GM12878 (cell line): ENCODE results near the gene SLC35E1. TPM values are rescaled to one million over a fixed set of nuclear protein-coding genes. Genes with fewer than 3 reads are reported as not detected.
A peak's percentile ranks its signal among the peaks of the same experiment; 100 is the strongest.

Experiments used
- ATAC-seq: fragments of 200-7000 bp; cut with Tn5 transposase; 3 replicates; pipeline ENCODE4 v1.9.1; 2020; ENCODE audit warnings: mild to moderate bottlenecking, moderate library complexity
- BruUV-seq: library from RNA; stranded (reverse); fragments of 400-500 nt; replicated peaks from 2 replicates; lab custom pipeline; 2021; lab: Mats Ljungman, UMichigan
- CTCF ChIA-PET: fragments of 300-600 bp; sonication (Branson Sonifier 250); formaldehyde crosslinking; extraction: SDS; loops from one replicate; lab custom pipeline; 2021; ENCODE audit warnings: inconsistent platforms; lab: Yijun Ruan, JAX
- POLR2A ChIA-PET: fragments of 350-600 bp; formaldehyde crosslinking; extraction: SDS; loops from one replicate; lab custom pipeline; 2021; ENCODE audit warnings: inconsistent platforms; lab: Charles Lee
- RAD21 ChIA-PET: fragments of 300-600 bp; sonication (Branson Sonifier 250); formaldehyde crosslinking; loops from one replicate; lab custom pipeline; 2023; ENCODE audit warnings: antibody characterized with exemption; ENCODE audit not compliant: unreplicated experiment; lab: Charles Lee
- SMC1A ChIA-PET: fragments of 300-600 bp; sonication (Branson Sonifier 250); formaldehyde crosslinking; loops from one replicate; lab custom pipeline; 2023; ENCODE audit not compliant: unreplicated experiment, uncharacterized antibody; lab: Charles Lee
- DNase-seq: peaks from one replicate; pipeline ENCODE4 v3.0.0-alpha.2; 2011; ENCODE audit warnings: low read depth, low spot score
- FAIRE-seq: peaks from 3 replicates; lab custom pipeline; 2011; peaks lifted over from hg19 to GRCh38; lab: Jason Lieb, UNC
- H2AFZ ChIP-seq: 2 replicates; pipeline ENCODE4 v1.6.0; 2011; ENCODE audit warnings: low read depth, low read length, control low read depth; ENCODE audit not compliant: control insufficient read depth
- H3K27ac ChIP-seq: 2 replicates; pipeline ENCODE4 v1.5.1; 2011; ENCODE audit warnings: control low read depth; ENCODE audit not compliant: control insufficient read depth, insufficient read depth
- H3K27me3 ChIP-seq, 2 experiments: replicated peaks in 1 of 2; 2 replicates each; pipeline versions ENCODE4 v1.6.0 to v1.6.1; 2011; ENCODE audit warnings: low read length in 1 of 2; ENCODE audit not compliant: control insufficient read depth in 2 of 2, insufficient read depth in 2 of 2
- H3K36me3 ChIP-seq, 2 experiments: 2 replicates each; pipeline ENCODE4 v1.5.1; 2011; ENCODE audit warnings: low read length in 1 of 2; ENCODE audit not compliant: control insufficient read depth in 2 of 2, insufficient read depth in 2 of 2
- H3K4me1 ChIP-seq: 2 replicates; pipeline ENCODE4 v1.6.1; 2011; ENCODE audit warnings: mild to moderate bottlenecking, low read length, moderate library complexity, mixed read lengths; ENCODE audit not compliant: control insufficient read depth, insufficient read depth
- H3K4me2 ChIP-seq: 2 replicates; pipeline ENCODE4 v1.6.0; 2011; ENCODE audit warnings: control low read depth; ENCODE audit not compliant: control insufficient read depth, insufficient read depth
- H3K4me3 ChIP-seq: fragments of 200-600 bp; sonication (generic); 2 replicates; pipeline ENCODE4 v1.5.1; 2016
- H3K79me2 ChIP-seq: 2 replicates; pipeline ENCODE4 v1.6.0; 2011; ENCODE audit warnings: low read length; ENCODE audit not compliant: control insufficient read depth, insufficient read depth
- H3K9ac ChIP-seq: 2 replicates; pipeline ENCODE4 v1.8.0; 2011; ENCODE audit warnings: low read length, control low read depth, mixed read lengths; ENCODE audit not compliant: control insufficient read depth, insufficient read depth
- H3K9me3 ChIP-seq: replicated peaks from 3 replicates; pipeline ENCODE4 v1.5.1; 2011; ENCODE audit warnings: mild to moderate bottlenecking, low read length; ENCODE audit not compliant: control insufficient read depth, insufficient read depth
- H4K20me1 ChIP-seq: 2 replicates; pipeline ENCODE4 v1.6.0; 2011; ENCODE audit not compliant: control insufficient read depth, insufficient read depth
- KLF5 ChIP-seq: fragments of 450-650 bp; IDR thresholded peaks from 2 replicates; pipeline ENCODE4 v1.6.1; 2014; ENCODE audit warnings: mild to moderate bottlenecking; ENCODE audit not compliant: partially characterized antibody
- MYB ChIP-seq: fragments of 150-350 bp; IDR thresholded peaks from 2 replicates; pipeline ENCODE4 v1.6.1; 2014; ENCODE audit warnings: mild to moderate bottlenecking, low read depth, low read length, borderline replicate concordance
- POLR2A ChIP-seq: IDR thresholded peaks from 2 replicates; pipeline ENCODE4 v1.6.1; 2011; ENCODE audit warnings: low read depth, mild to moderate bottlenecking, low read length
- SUZ12 ChIP-seq: fragments of 200-600 bp; sonication (generic); IDR thresholded peaks from one replicate; pipeline ENCODE4 v1.6.1; 2018; ENCODE audit warnings: antibody characterized with exemption, mild to moderate bottlenecking; ENCODE audit not compliant: unreplicated experiment
- ZBTB4 ChIP-seq: fragments of 450-650 bp; formaldehyde crosslinking; IDR thresholded peaks from 2 replicates; pipeline ENCODE4 v1.4.0; 2022; ENCODE audit warnings: mild to moderate bottlenecking, moderate library complexity
- WGBS: methylation state at CpG from one replicate; pipeline ENCODE4 v1.1.6; 2016; ENCODE audit warnings: low lambda C conversion rate; ENCODE audit not compliant: insufficient replicate concordance, insufficient coverage; ENCODE audit errors: missing lambda C conversion rate; 5-methylcytosine and 5-hydroxymethylcytosine counted together
- in situ Hi-C: fragments of 300-500 bp; cut with MboI; formaldehyde crosslinking; loops from 9 replicates; pipeline ENCODE4 v1.14.3; 2018; ENCODE audit warnings: mixed read lengths
- intact Hi-C: fragments of 100-400 bp; cut with micrococcal nuclease; formaldehyde crosslinking; loops from one replicate; pipeline ENCODE4 v1.14.2; 2022; ENCODE audit not compliant: unreplicated experiment
- polyA plus RNA-seq, 11 experiments: library from polyadenylated mRNA; depleted of rRNA in 4 of 11; unstranded in 6 of 11; stranded (reverse) in 5 of 11; fragments of >200 nt; fragmentation: Nextera tagmentation in 4 of 11; fragmentation: Illumina TruSeq in 1 of 11; extraction: Ambion mirVana in 4 of 11; extraction: Trizol in 1 of 11; gene quantifications; 1 replicate in 1 of 11; 2 replicates in 10 of 11; pipeline versions ENCODE4 v1.2.1 to v1.2.3, GENCODE V29; 2011 to 2016; ENCODE audit warnings: inconsistent platforms in 2 of 11, missing spikeins in 2 of 11, low read depth in 1 of 11
- total RNA-seq, 4 experiments: library from RNA; depleted of rRNA in 3 of 4; stranded (reverse); fragments of >200 nt in 3 of 4; fragmentation: Illumina TruSeq in 1 of 4; extraction: Trizol in 1 of 4; gene quantifications; 2 replicates each; pipeline versions ENCODE4 v1.2.1 to v1.2.3, GENCODE V29; 2013 to 2021

Gene SLC35E1
- total and polyA plus RNA-seq, 10 of the 15 experiments (the other 5 are each of a cell fraction or from before 2014, with no cell fraction given) = 11.3 to 37.7 (median 22.1) TPM

DNA sequence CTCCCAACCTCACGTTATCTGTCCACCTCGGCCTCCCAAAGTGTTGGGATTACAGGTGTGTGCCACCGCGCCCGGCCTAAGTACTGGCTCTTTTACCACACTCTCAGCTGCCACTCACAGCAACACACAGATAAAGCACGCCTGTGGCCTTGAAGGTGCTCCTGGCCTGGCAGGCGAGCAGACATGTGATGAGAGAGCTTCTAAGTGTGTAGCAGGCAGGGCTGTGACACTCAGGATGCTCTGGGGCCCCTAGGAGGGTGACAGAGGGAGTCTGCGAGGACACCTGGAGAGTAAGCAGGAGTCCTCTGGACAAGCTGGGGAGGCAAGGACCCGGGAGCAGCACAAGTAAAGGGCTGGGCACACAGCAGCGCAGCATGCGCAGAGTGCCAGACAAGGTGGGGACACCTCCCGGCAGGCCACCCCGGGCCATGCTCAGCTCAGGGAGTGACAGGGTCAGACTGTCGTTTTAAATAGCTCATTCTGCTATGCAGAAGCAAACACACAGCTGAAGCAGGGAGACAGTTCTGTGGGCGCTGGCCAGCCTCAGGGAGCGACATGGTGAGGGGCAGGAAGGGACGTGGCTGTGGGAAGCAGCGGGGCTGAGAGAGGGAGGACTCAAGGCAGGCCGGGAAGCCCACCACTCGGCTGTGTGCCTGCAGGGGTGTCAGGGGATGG, 29.3 kb upstream of the SLC35E1 start:
- Histone ChIP-seq H3K4me3 (no peak overlapping the region), H3K36me3 (peaks cover 0 to 16% of the 10 kb centered on the region in 2 experiments; a peak in 3 of 4 replicates), H3K79me2 (peaks cover 89% of the 10 kb centered on the region), H3K27me3 (no peaks in the 10 kb centered on the region), H4K20me1 (peaks cover 20% of the 10 kb centered on the region), H3K9me3 (no peaks in the 10 kb centered on the region), H3K4me2 (no peak overlapping the region), H2AFZ (no peak overlapping the region), H3K9ac (no peak overlapping the region), H3K4me1 (peaks cover 16% of the 10 kb centered on the region), H3K27ac (no peak overlapping the region)
- ATAC-seq = no peak
- no peak for DNase-seq
- FAIRE-seq = no peak
- ChIA-PET POLR2A (interaction anchor here (1.2 kb wide), 1 partner anchor 17 kb away, joined by 3 read pairs; no protein-coding TSS in a partner anchor), CTCF (interaction anchor here (0.9 to 1.2 kb wide), 2 partner anchors 10 to 12 kb away, joined by 3 read pairs; no protein-coding TSS in a partner anchor), RAD21 (interaction anchor here (1.2 to 1.7 kb wide), 2 partner anchors 12 to 14 kb away, joined by 4 to 7 read pairs; no protein-coding TSS in a partner anchor), SMC1A (interaction anchor here (1.3 to 1.6 kb wide), 3 partner anchors 8 to 11 kb away, joined by 3 to 4 read pairs (median 4); no protein-coding TSS in a partner anchor)
- no TSS peak for BruUV-seq
- 93% methylated on average over 20 of the region's 20 CpGs for WGBS
- TF ChIP-seq SUZ12 (no peak), MYB (no peak), KLF5 (no peak), ZBTB4 (CRISPR knock-in tag) (no peak), POLR2A (0 out of 2 replicates have a peak, but pooled peaks have one; percentile 30)
- in situ Hi-C loops = no loop called here
- intact Hi-C loops = no loop called here
